NT2/D1 (cell line): ENCODE data around the gene COA3.

Source experiments
- DNase-seq: peaks from one replicate; pipeline ENCODE4 v3.0.0-alpha.2; 2011; ENCODE audit warnings: low read depth, low spot score
- H3K27me3 ChIP-seq: 2 replicates; pipeline ENCODE4 v1.6.0; 2011; ENCODE audit warnings: mild to moderate bottlenecking; ENCODE audit not compliant: insufficient read length, insufficient read depth
- H3K36me3 ChIP-seq: 2 replicates; pipeline ENCODE4 v1.6.1; 2011; ENCODE audit warnings: mild to moderate bottlenecking, low read length, mixed read lengths; ENCODE audit not compliant: insufficient read depth, insufficient read length
- H3K4me1 ChIP-seq: 2 replicates; pipeline ENCODE4 v1.5.1; 2011; ENCODE audit not compliant: insufficient read depth, insufficient read length
- H3K4me3 ChIP-seq: 2 replicates; pipeline ENCODE4 v1.5.1; 2011; ENCODE audit warnings: low read depth; ENCODE audit not compliant: insufficient read length
- H3K9ac ChIP-seq: 2 replicates; pipeline ENCODE4 v1.6.0; 2011; ENCODE audit warnings: low read depth; ENCODE audit not compliant: insufficient read length
- H3K9me3 ChIP-seq: 2 replicates; pipeline ENCODE4 v1.5.1; 2011; ENCODE audit warnings: mild to moderate bottlenecking, low read length; ENCODE audit not compliant: insufficient read depth
- SUZ12 ChIP-seq: IDR thresholded peaks from 2 replicates; pipeline ENCODE4 v1.6.1; 2011; ENCODE audit not compliant: insufficient read length, insufficient read depth; ENCODE audit errors: extremely low read depth
- YY1 ChIP-seq: IDR thresholded peaks from 2 replicates; pipeline ENCODE4 v1.6.1; 2011; ENCODE audit not compliant: insufficient read length, insufficient read depth
- ZNF274 ChIP-seq: IDR thresholded peaks from 2 replicates; pipeline ENCODE4 v1.6.1; 2011; ENCODE audit warnings: mild to moderate bottlenecking, low read depth, low read length

The COA3 gene

GRCh38 chr17:42814633-42815399, 16.3 kb upstream of the COA3 start:
- H3K9ac ChIP-seq: no peak overlapping the region
- peaks cover 86% of the 10 kb centered on the region for H3K36me3 ChIP-seq
- H3K27me3 ChIP-seq: no peaks in the 10 kb centered on the region
- DNase-seq: no peak
- no peak for TF ChIP-seq ZNF274
- TF ChIP-seq YY1: no peak
- TF ChIP-seq SUZ12: no peak
- H3K4me3 ChIP-seq: no peak overlapping the region
- no peaks in the 10 kb centered on the region for H3K9me3 ChIP-seq
- no peaks in the 10 kb centered on the region for H3K4me1 ChIP-seq

- H3K9me3 ChIP-seq: no peaks in the 10 kb centered on the region
- H3K36me3 ChIP-seq: peaks cover 40% of the 10 kb centered on the region
- no peak for DNase-seq
- TF ChIP-seq YY1 (no peak), SUZ12 (no peak), ZNF274 (no peak)
- no peaks in the 10 kb centered on the region for H3K4me1 ChIP-seq
- no peak overlapping the region for H3K4me3 ChIP-seq
- no peaks in the 10 kb centered on the region for H3K27me3 ChIP-seq
- H3K9ac ChIP-seq: no peak overlapping the region
These were observed 10.7 kb upstream of the COA3 start for GRCh38 chr17:42809250-42809649.

GRCh38 chr17:42806249-42806648, 7.7 kb upstream of the COA3 start:
- DNase-seq: no peak
- Histone ChIP-seq H3K4me3 (no peak overlapping the region), H3K36me3 (peaks cover 23% of the 10 kb centered on the region), H3K4me1 (no peaks in the 10 kb centered on the region), H3K9me3 (no peaks in the 10 kb centered on the region), H3K9ac (no peak overlapping the region), H3K27me3 (no peaks in the 10 kb centered on the region)
- TF ChIP-seq ZNF274 (no peak), YY1 (no peak), SUZ12 (no peak)

GRCh38 chr17:42804918-42805367, 6.4 kb upstream of the COA3 start:
- Histone ChIP-seq H3K9me3 (no peaks in the 10 kb centered on the region), H3K9ac (no peak overlapping the region), H3K27me3 (no peaks in the 10 kb centered on the region), H3K4me3 (no peak overlapping the region), H3K4me1 (no peaks in the 10 kb centered on the region), H3K36me3 (peaks cover 10% of the 10 kb centered on the region)
- TF ChIP-seq YY1: no peak
- no peak for TF ChIP-seq ZNF274
- no peak for TF ChIP-seq SUZ12
- DNase-seq: no peak

- H3K4me1 ChIP-seq: no peaks in the 10 kb centered on the region
- no peak overlapping the region for H3K4me3 ChIP-seq
- no peaks in the 10 kb centered on the region for H3K36me3 ChIP-seq
- no peaks in the 10 kb centered on the region for H3K27me3 ChIP-seq
- no peak for DNase-seq
- H3K9ac ChIP-seq: no peak overlapping the region
- peaks cover 8% of the 10 kb centered on the region; the same call in 1 of the 2 replicates for H3K9me3 ChIP-seq
- TF ChIP-seq YY1 (no peak), ZNF274 (no peak), SUZ12 (no peak)
These were observed 4.8 kb upstream of the COA3 start for GRCh38 chr17:42803074-42803883.

GRCh38 chr17:42798011-42798382, 507 bp downstream of the COA3 start:
- Histone ChIP-seq H3K36me3 (peaks cover 35% of the 10 kb centered on the region), H3K27me3 (no peaks in the 10 kb centered on the region), H3K4me3 (peak overlapping the region; percentile 94), H3K4me1 (peaks cover 2% of the 10 kb centered on the region), H3K9me3 (peaks cover 8% of the 10 kb centered on the region; the same call in 1 of the 2 replicates), H3K9ac (peak overlapping the region; percentile 92)
- DNase-seq: no peak
- TF ChIP-seq YY1 (no peak), ZNF274 (no peak), SUZ12 (no peak)
